Neutrophil (primary cell): ENCODE data around the gene CCDC158.

Source experiments
- H3K27ac ChIP-seq: fragments of 200-600 bp; sonication (generic); 2 replicates; pipeline ENCODE4 v1.5.1; 2016; ENCODE audit warnings: mild to moderate bottlenecking, moderate library complexity
- H3K27me3 ChIP-seq: fragments of 200-600 bp; sonication (generic); 2 replicates; pipeline ENCODE4 v1.6.0; 2016; ENCODE audit warnings: mild to moderate bottlenecking
- H3K36me3 ChIP-seq: fragments of 200-600 bp; sonication (generic); 2 replicates; pipeline ENCODE4 v1.5.1; 2017
- H3K4me1 ChIP-seq, 2 experiments: fragments of 200-600 bp in 1 of 2; sonication (generic) in 1 of 2; 1 replicate in 1 of 2; 2 replicates in 1 of 2; pipeline versions ENCODE4 v1.5.1 to v1.6.1; 2013 to 2016; ENCODE audit warnings: low read depth in 1 of 2, low read length in 1 of 2, mild to moderate bottlenecking in 1 of 2, moderate library complexity in 1 of 2; ENCODE audit not compliant: control insufficient read depth in 1 of 2, insufficient read depth in 1 of 2
- H3K4me3 ChIP-seq, 2 experiments: fragments of 200-600 bp in 1 of 2; sonication (generic) in 1 of 2; 1 replicate in 1 of 2; 2 replicates in 1 of 2; pipeline ENCODE4 v1.5.1; 2013 to 2016; ENCODE audit warnings: low read depth in 1 of 2, low read length in 1 of 2, mild to moderate bottlenecking in 1 of 2, moderate library complexity in 1 of 2
- H3K9me3 ChIP-seq: fragments of 200-600 bp; sonication (generic); 2 replicates; pipeline ENCODE4 v1.5.1; 2016
- TF ChIP-seq, protein P1 (sequence below): fragments of 200-600 bp; sonication (generic); IDR thresholded peaks from 2 replicates; pipeline ENCODE4 v1.5.1; 2016; ENCODE audit warnings: antibody characterized with exemption

The CCDC158 gene

DNA sequence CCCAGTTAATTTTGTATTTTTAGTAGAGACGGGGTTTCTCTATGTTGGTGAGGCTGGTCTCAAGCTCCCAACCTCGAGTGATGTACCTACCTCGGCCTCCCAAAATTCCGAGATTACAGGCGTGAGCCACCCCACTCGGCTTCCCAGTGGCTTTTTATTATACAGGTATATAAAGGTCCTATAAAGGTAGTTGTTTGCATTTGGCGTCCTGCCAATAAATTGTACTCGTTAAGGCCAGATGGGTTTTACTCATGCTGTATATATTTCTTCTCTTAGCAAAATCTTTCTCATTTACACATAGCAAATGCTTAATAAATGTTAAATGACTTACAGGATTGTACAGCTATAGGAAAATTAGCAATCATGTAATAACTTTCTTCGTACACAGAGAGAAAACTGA is 20.9 kb upstream of the CCDC158 start:
- TF ChIP-seq, protein P1, sequence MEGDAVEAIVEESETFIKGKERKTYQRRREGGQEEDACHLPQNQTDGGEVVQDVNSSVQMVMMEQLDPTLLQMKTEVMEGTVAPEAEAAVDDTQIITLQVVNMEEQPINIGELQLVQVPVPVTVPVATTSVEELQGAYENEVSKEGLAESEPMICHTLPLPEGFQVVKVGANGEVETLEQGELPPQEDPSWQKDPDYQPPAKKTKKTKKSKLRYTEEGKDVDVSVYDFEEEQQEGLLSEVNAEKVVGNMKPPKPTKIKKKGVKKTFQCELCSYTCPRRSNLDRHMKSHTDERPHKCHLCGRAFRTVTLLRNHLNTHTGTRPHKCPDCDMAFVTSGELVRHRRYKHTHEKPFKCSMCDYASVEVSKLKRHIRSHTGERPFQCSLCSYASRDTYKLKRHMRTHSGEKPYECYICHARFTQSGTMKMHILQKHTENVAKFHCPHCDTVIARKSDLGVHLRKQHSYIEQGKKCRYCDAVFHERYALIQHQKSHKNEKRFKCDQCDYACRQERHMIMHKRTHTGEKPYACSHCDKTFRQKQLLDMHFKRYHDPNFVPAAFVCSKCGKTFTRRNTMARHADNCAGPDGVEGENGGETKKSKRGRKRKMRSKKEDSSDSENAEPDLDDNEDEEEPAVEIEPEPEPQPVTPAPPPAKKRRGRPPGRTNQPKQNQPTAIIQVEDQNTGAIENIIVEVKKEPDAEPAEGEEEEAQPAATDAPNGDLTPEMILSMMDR, result no peak
- Histone ChIP-seq H3K4me1 (no peaks in the 10 kb centered on the region), H3K36me3 (no peaks in the 10 kb centered on the region), H3K4me3 (no peak overlapping the region), H3K27ac (no peak overlapping the region), H3K9me3 (no peaks in the 10 kb centered on the region), H3K27me3 (peaks cover 28% of the 10 kb centered on the region)

DNA sequence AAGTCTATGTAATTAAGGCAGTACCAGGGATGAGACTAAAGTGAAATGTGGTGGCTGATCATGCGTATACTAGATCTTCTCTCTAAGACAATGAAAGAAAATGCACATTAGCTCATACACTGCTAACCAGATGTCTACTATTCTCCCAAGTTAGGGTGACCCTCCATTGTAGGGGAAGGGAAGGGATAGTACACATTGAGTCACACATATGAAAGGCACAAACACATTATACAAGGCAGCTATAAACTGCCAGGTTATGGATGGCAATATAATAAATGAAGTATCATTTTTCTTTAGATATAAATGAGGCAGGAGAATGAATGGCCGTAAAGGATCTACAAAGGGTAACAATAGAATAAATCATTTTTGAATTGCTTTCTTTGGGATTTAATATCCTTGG is 18.6 kb upstream of the CCDC158 start:
- TF ChIP-seq, protein P1, result no peak
- H3K36me3 ChIP-seq, result no peaks in the 10 kb centered on the region
- H3K4me3 ChIP-seq, result no peak overlapping the region
- no peak overlapping the region for H3K27ac ChIP-seq
- no peaks in the 10 kb centered on the region for H3K9me3 ChIP-seq
- no peaks in the 10 kb centered on the region for H3K4me1 ChIP-seq
- H3K27me3 ChIP-seq, result peaks cover 52% of the 10 kb centered on the region

DNA sequence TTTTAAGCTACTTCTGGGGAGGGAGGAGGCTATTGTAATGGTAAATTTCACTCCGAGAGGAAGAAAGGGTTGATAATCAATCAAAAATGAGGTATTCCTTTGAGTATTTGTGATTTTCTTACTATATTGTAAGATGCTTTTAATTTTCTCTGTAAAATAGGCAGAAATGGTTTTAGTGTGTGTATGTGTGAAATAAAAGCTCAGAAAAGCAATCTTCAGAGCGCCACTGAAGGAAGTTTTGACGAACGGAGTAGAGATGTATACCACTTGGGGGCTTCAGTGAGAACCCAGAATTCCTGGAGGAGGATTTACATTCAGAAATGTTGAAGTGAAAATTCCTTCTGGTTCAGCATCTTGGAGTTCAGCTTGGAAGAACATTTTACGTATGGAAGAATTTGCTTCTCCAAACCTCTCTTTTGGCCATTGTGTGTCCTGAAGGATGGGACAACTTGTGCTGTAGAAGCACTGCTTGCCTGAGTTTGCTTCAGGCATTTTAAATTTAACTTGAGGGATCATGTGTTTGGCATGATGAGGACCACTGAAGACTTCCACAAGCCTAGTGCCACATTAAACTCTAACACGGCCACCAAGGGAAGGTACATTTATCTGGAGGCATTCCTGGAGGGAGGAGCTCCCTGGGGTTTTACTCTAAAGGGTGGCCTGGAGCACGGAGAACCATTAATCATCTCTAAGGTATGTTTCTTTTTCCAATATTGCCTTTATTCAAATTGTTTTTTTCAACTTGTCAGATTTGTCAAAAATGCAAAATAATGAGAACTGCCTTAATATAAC is 14.8 kb upstream of the CCDC158 start:
- Histone ChIP-seq H3K9me3 (no peaks in the 10 kb centered on the region), H3K4me3 (no peak overlapping the region), H3K27me3 (peaks cover 63% of the 10 kb centered on the region), H3K27ac (no peak overlapping the region), H3K36me3 (no peaks in the 10 kb centered on the region), H3K4me1 (no peaks in the 10 kb centered on the region)
- TF ChIP-seq, protein P1, result no peak

DNA sequence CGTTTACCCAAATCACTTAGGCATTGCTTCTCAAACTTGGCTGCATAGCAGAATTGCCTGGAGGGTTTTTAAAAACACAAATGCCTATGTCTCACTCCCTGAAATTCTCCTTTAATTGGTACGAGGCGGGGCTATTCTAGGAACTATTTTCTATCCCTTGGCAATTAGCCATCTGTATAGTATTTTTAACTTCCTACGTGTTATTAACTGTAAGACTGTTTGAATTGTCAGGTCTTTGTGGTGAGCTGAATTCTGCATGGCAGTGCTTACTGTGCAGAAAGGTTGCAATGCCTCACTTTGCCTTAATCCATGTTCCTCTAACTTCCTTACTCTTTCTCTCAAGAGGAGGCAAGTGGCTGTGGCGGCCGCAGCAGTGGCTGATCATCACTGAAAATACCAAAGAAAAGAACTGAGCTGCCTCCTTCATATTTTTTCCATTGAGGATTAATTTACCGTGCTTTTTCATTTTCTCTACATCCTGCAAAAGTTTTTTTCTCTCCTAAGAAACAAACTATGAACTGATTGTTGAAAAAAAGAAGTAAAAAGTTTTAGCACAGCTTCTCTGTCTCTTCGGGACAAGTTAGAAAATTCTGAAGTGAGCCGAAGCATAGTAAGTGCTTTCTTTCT is 14.1 kb upstream of the CCDC158 start, which contains the start of gene SHROOM3:
Gene SHROOM3, plus strand, starts transcription at position 329 of the 627 bp plus-strand sequence. CDS start 824 bp downstream, outside the sequence.
- TF ChIP-seq, protein P1, result no peak
- Histone ChIP-seq H3K4me3 (no peak within 1 kb of the TSS), H3K27ac (no peak within 1 kb of the TSS), H3K27me3 (peaks cover 60% of the 10 kb centered on the region), H3K9me3 (no peaks in the 10 kb centered on the region), H3K36me3 (no peaks in the 10 kb centered on the region), H3K4me1 (peaks cover 0 to 3% of the 10 kb centered on the region in 2 experiments)

DNA sequence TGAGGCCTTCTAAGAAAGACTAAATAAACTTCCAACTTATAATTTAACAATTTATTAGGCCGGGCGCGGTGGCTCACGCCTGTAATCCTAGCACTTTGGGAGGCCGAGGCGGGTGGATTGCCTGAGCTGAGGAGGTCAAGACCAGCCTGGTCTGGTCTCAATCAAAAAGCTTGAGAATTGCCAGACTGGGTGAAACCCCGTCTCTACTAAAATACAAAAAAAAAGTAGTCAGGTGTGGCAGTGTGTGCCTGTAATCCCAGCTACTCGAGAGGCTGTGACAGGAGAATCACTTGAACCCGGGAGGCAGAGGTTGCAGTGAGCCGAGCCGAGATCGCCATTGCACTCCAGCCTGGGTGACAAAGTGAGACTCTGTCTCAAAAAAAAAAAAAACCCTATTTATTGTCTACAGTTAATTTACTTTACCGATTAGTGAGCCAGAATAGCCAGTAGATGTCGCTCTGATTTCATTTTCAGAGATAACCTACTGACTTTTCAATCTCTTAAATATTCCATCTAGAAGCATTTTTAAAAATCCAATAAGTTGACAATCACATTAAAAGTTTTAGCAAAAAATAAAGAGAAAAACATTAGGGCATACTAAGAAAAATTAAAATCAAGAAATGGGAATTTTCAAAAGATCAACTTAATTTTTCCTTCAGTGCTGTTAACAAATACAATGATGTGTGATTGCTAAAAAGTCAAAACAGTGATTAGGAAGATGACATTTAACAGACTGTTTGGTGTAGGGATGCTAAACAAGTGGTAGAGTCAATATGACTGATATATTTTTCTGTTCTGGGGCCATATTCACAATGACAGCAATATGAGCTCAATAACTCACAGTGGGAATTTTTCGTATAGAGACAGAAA is 9.8 kb upstream of the CCDC158 start:
- H3K27me3 ChIP-seq, result peaks cover 23% of the 10 kb centered on the region
- TF ChIP-seq, protein P1, result no peak
- H3K4me1 ChIP-seq, result peaks cover 0 to 9% of the 10 kb centered on the region in 2 experiments
- no peak overlapping the region for H3K27ac ChIP-seq
- no peaks in the 10 kb centered on the region for H3K9me3 ChIP-seq
- H3K36me3 ChIP-seq, result no peaks in the 10 kb centered on the region
- no peak overlapping the region for H3K4me3 ChIP-seq
